Measurements from ENCODE around the gene PMM1. TPM values are rescaled to one million over a fixed set of nuclear protein-coding genes. Genes with fewer than 3 reads are reported as not detected.

The PMM1 gene
- total and polyA plus RNA-seq, 2 donors from 2014 or later = 36.4 to 127 TPM

DNA sequence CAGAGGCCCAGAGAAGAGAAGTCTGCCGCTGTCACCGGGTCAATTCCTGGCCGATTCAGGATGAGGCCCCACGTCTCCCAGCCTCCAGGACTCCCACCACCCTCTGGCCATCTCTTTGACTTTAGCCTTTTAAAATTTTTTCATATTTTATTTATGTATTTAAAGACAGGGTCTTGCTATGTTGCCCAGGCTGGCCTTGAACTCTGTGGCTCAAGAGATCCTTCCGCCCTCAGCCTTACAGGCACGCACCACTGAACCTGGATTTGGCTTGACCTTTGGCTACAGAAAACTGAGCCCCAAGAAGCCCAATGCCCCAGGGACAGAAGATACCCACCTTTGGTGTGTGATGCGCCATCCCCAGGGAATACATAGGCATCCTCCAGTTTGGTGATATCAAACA, 49.3 kb downstream of the PMM1 start:
- intact Hi-C loops (cut with DNase I) = no loop called here
- H3K4me1 ChIP-seq (ENCODE audit: control insufficient read depth in 2 of 3, insufficient read depth in 2 of 3, low read depth in 1 of 3, low read length in 3 of 3) = peaks cover 0 to 11% (median 6%) of the 10 kb centered on the region in 3 donors
- no peak for DNase-seq
- no peak overlapping the region for H3K4me3 ChIP-seq (ENCODE audit: low read length in 3 of 3)
- H3K9ac ChIP-seq (ENCODE audit: low read length in 3 of 3) = no peak overlapping the region
- TF ChIP-seq, protein P1, sequence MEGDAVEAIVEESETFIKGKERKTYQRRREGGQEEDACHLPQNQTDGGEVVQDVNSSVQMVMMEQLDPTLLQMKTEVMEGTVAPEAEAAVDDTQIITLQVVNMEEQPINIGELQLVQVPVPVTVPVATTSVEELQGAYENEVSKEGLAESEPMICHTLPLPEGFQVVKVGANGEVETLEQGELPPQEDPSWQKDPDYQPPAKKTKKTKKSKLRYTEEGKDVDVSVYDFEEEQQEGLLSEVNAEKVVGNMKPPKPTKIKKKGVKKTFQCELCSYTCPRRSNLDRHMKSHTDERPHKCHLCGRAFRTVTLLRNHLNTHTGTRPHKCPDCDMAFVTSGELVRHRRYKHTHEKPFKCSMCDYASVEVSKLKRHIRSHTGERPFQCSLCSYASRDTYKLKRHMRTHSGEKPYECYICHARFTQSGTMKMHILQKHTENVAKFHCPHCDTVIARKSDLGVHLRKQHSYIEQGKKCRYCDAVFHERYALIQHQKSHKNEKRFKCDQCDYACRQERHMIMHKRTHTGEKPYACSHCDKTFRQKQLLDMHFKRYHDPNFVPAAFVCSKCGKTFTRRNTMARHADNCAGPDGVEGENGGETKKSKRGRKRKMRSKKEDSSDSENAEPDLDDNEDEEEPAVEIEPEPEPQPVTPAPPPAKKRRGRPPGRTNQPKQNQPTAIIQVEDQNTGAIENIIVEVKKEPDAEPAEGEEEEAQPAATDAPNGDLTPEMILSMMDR (IDR thresholded peaks at IDR 0.05; ENCODE audit: borderline replicate concordance, extremely low read depth, insufficient read depth) = no peak
- no peaks in the 10 kb centered on the region for H3K9me3 ChIP-seq (ENCODE audit: control insufficient read depth in 2 of 3, insufficient read depth in 1 of 3, low read length in 3 of 3)
- FAIRE-seq = no peak
- no peak overlapping the region for H3K27ac ChIP-seq (ENCODE audit: low read depth in 2 of 2, low read length in 2 of 2)
- H3K27me3 ChIP-seq (ENCODE audit: control insufficient read depth, insufficient read depth, low read length) = no peaks in the 10 kb centered on the region
- peaks cover 0 to 5% (median 2%) of the 10 kb centered on the region in 3 donors for H3K36me3 ChIP-seq (ENCODE audit: control insufficient read depth in 2 of 3, insufficient read depth in 3 of 3, low read length in 3 of 3)

DNA sequence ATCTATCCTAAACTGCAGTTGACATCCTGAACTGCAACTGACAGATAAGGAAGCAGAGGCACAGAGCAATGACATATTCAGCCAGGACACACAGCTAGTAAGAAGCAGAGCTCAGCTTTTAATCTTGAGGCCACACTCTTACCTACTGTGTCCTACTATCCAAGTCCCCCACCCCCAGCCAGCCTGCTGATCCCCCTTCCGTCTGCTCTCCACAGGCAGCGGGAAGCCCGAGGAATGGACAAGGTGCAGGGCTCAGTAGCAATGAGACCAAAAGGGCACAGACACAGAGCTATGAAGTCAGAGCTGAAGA, 49.7 kb downstream of the PMM1 start:
- Histone ChIP-seq H3K9ac (ENCODE audit: low read length in 3 of 3) (no peak overlapping the region), H3K9me3 (ENCODE audit: control insufficient read depth in 2 of 3, insufficient read depth in 1 of 3, low read length in 3 of 3) (no peaks in the 10 kb centered on the region), H3K4me1 (ENCODE audit: control insufficient read depth in 2 of 3, insufficient read depth in 2 of 3, low read depth in 1 of 3, low read length in 3 of 3) (peaks cover 0 to 10% (median 4%) of the 10 kb centered on the region in 3 donors), H3K36me3 (ENCODE audit: control insufficient read depth in 2 of 3, insufficient read depth in 3 of 3, low read length in 3 of 3) (peaks cover 0 to 5% (median 2%) of the 10 kb centered on the region in 3 donors), H3K27me3 (ENCODE audit: control insufficient read depth, insufficient read depth, low read length) (no peaks in the 10 kb centered on the region), H3K27ac (ENCODE audit: low read depth in 2 of 2, low read length in 2 of 2) (no peak overlapping the region), H3K4me3 (ENCODE audit: low read length in 3 of 3) (no peak overlapping the region)
- TF ChIP-seq, protein P1 (IDR thresholded peaks at IDR 0.05; ENCODE audit: borderline replicate concordance, extremely low read depth, insufficient read depth) = no peak
- FAIRE-seq (no peak), DNase-seq (no peak)
- intact Hi-C loops (cut with DNase I) = no loop called here

DNA sequence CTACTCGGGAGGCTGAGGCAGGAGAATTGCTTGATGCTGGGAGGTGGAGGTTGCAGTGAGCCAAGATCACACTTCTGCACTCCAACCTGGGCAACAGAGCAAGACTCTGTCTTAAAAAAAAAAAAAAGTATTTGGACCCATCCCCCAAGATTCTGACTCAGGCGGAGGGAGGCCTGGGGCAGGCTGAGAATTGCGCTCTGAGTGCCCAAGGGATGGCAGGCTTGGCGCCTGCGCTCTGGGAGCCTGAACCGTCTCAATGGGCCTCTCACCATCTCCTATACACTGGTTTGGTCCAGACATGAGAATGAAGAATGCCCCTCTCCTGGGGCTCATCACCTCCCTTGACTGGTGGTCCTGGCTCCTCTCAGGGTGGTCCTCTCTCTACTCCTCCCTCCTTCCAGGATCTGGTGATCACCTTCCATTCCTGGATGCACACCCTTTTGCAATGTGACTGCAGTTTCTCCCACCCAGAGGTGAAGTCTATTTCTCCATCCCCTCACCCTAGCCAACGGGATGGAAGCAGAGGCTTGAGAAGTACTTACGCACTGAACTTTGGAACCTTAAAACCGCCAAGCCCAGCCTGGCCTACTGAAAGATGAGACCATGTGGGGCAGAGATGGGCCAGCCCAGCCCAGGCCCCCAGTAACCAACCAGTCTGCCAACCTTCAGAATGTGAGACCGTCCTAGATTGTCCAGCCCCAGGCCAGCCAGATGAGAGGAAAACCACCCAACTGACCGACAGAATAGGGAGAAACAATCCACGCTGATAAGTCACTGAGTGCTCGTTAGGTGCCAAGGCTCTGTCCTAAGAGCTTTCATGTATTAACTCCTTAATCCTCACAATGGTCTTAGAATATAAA, 50.3 kb downstream of the PMM1 start:
- Histone ChIP-seq H3K27me3 (ENCODE audit: control insufficient read depth, insufficient read depth, low read length) (no peaks in the 10 kb centered on the region), H3K27ac (ENCODE audit: low read depth in 2 of 2, low read length in 2 of 2) (no peak overlapping the region), H3K9ac (ENCODE audit: low read length in 3 of 3) (no peak overlapping the region), H3K4me3 (ENCODE audit: low read length in 3 of 3) (no peak overlapping the region), H3K36me3 (ENCODE audit: control insufficient read depth in 2 of 3, insufficient read depth in 3 of 3, low read length in 3 of 3) (peaks cover 0 to 5% (median 2%) of the 10 kb centered on the region in 3 donors), H3K9me3 (ENCODE audit: control insufficient read depth in 2 of 3, insufficient read depth in 1 of 3, low read length in 3 of 3) (no peaks in the 10 kb centered on the region), H3K4me1 (ENCODE audit: control insufficient read depth in 2 of 3, insufficient read depth in 2 of 3, low read depth in 1 of 3, low read length in 3 of 3) (peaks cover 0 to 8% (median 0%) of the 10 kb centered on the region in 3 donors)
- TF ChIP-seq, protein P1 (IDR thresholded peaks at IDR 0.05; ENCODE audit: borderline replicate concordance, extremely low read depth, insufficient read depth) = no peak
- intact Hi-C loops (cut with DNase I) = no loop called here
- no peak for DNase-seq
- FAIRE-seq = no peak
